Measurements from ENCODE around the gene HPS4. TPM values are rescaled to one million over a fixed set of nuclear protein-coding genes. Genes with fewer than 3 reads are reported as not detected.

The HPS4 gene
- 14.7 to 17.3 TPM (median 16.1 TPM) in 5 replicates for total RNA-seq (2022; extraction: Qiagen RNA extraction; ENCODE audit: low read depth)

GRCh38 chr22:26483439-26484359, at the start of gene HPS4, which contains the start of gene SRRD:
Gene HPS4, minus strand, starts transcription at chr22:26483783. Its CDS starts 2,021 bp downstream, at chr22:26481762.
Gene SRRD, plus strand, starts transcription at chr22:26483877. Its CDS starts 14 bp downstream, at chr22:26483891.

GRCh38 chr22:26512149-26512793, 28.7 kb upstream of the HPS4 start, which contains the start of gene TFIP11:
Gene TFIP11, minus strand, starts transcription at chr22:26512473. Its CDS starts 2,201 bp downstream, at chr22:26510272.

GRCh38 chr22:26428515-26429457, 54.8 kb downstream of the HPS4 start, which contains the start of gene ASPHD2:
Gene ASPHD2, plus strand, starts transcription at chr22:26429260. Its CDS starts 4,356 bp downstream, at chr22:26433616.

Other genes starting within 250 kb of the HPS4 start
- 0.75 to 1.4 TPM (median 1.3 TPM) in 5 replicates for gene ASPHD2, start 54.5 kb downstream of the HPS4 start, total RNA-seq (2022; extraction: Qiagen RNA extraction; ENCODE audit: low read depth)
- 18.2 to 29.1 TPM (median 27.6 TPM) in 5 replicates for gene SRRD, start 94 bp upstream of the HPS4 start, total RNA-seq (2022; extraction: Qiagen RNA extraction; ENCODE audit: low read depth)
- 22.2 to 27.3 TPM (median 23.8 TPM) in 5 replicates for gene TFIP11, start 28.7 kb upstream of the HPS4 start, total RNA-seq (2022; extraction: Qiagen RNA extraction; ENCODE audit: low read depth)
- gene TPST2, start 106.3 kb upstream of the HPS4 start, total RNA-seq (2022; extraction: Qiagen RNA extraction; ENCODE audit: low read depth) = 9.2 to 14.0 TPM (median 11.4 TPM) in 5 replicates
- gene CRYBB1, start 134.2 kb upstream of the HPS4 start, total RNA-seq (2022; extraction: Qiagen RNA extraction; ENCODE audit: low read depth) = not detected in 5 replicates
- gene CRYBA4, start 138.2 kb upstream of the HPS4 start, total RNA-seq (2022; extraction: Qiagen RNA extraction; ENCODE audit: low read depth) = not detected in 5 replicates
- 0.27 to 1.0 TPM (median 0.40 TPM) in 5 replicates for gene MIAT, start 173.8 kb upstream of the HPS4 start, total RNA-seq (2022; extraction: Qiagen RNA extraction; ENCODE audit: low read depth)